ENCODE data around the gene MYOF.

DNA sequence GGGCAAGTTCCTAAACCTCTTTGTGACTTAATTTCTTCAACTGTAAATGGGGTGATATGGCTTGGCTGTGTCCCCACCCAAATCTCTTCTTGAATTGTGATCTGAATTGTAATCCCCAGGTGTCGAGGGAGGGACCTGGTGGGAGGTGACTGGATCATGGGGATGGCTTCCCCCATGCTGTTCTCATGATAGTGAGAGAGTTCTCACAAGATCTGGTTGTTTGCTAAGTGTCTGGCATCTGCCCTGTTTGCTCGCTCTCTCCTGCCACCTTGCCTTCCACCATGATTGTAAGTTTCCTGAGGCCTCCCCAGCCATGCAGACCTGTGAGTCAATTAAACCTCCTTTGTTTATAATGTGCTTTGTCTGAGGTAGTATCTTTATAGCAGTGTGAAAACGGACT is 177.0 kb downstream of the MYOF start:
- TF ChIP-seq EZH2 (IDR thresholded peaks at IDR 0.05; ENCODE audit: insufficient read depth, poor library complexity, severe bottlenecking) (no peak), EZH2phosphoT487 (IDR thresholded peaks at IDR 0.05; ENCODE audit: insufficient read depth, low read depth) (no peak)
